Hepatocyte (in vitro differentiated cells): Measurements from ENCODE around the gene KIAA1210.

Experiments
- CTCF ChIP-seq: fragments of 200-600 bp; sonication (generic); IDR thresholded peaks from 2 replicates; pipeline ENCODE4 v1.5.1; 2016; ENCODE audit warnings: antibody characterized with exemption, mild to moderate bottlenecking; ENCODE audit not compliant: poor library complexity
- EZH2 ChIP-seq: fragments of 200-600 bp; sonication (generic); IDR thresholded peaks from 2 replicates; pipeline ENCODE4 v1.6.1; 2016; ENCODE audit warnings: antibody characterized with exemption, mild to moderate bottlenecking, borderline replicate concordance

- TF ChIP-seq CTCF (no peak), EZH2 (no peak)
Measured at GRCh38 chrX:119132961-119133360, 5.3 kb upstream of the KIAA1210 start.
